ENCODE data around the gene ITGB5.

The ITGB5 gene

GRCh38 chr3:124761935-124762660 lies 125.1 kb downstream of the ITGB5 start:
- no peak for ATAC-seq
- TF ChIP-seq SNAI2 (CRISPR knock-in tag; IDR thresholded peaks at IDR 0.05) (no peak), ZC3H10 (CRISPR knock-in tag; IDR thresholded peaks at IDR 0.05) (no peak), ZFP30 (CRISPR knock-in tag; IDR thresholded peaks at IDR 0.05) (no peak), CREB5 (CRISPR knock-in tag; IDR thresholded peaks at IDR 0.05; ENCODE audit: low read depth) (no peak), GLIS3 (CRISPR knock-in tag; IDR thresholded peaks at IDR 0.05) (no peak), ZNF8 (CRISPR knock-in tag; IDR thresholded peaks at IDR 0.05) (no peak), BACH2 (CRISPR knock-in tag; IDR thresholded peaks at IDR 0.05; ENCODE audit: borderline replicate concordance) (no peak), OSR1 (CRISPR knock-in tag; IDR thresholded peaks at IDR 0.05) (no peak), RARB (CRISPR knock-in tag; IDR thresholded peaks at IDR 0.05) (no peak)

DNA sequence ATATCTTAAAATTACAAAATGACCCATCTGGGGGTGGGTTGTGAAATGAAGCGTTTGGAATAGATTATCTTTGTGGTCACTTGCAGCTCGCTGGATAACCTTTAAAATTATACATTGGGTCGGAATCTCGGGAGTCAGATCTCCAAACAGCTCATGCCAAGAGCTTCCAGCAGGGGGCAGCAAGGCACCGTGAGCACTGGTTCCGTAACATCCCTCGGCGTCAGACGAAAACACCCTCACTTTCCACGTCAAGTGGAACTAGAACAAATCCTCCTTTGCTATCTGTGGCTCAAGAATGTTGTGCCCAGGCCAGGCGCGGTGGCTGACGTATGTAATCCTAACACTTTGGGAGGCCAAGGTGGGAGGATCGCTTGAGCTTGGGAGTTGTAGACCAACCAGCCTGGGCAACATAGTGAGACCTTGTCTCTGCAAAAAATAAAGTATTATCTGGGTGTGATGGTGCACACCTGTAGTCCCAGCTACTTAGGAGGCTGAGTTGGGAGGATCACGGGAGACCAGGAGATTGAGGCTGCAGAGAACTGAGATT lies 125.8 kb downstream of the ITGB5 start:
- TF ChIP-seq OSR1 (CRISPR knock-in tag; IDR thresholded peaks at IDR 0.05) (no peak), ZNF565 (CRISPR knock-in tag; conservative IDR thresholded peaks at IDR 0.05; ENCODE audit: low read depth) (no peak), ISL1 (CRISPR knock-in tag; IDR thresholded peaks at IDR 0.05) (no peak), GLIS3 (CRISPR knock-in tag; IDR thresholded peaks at IDR 0.05) (no peak), RARB (CRISPR knock-in tag; IDR thresholded peaks at IDR 0.05) (no peak), ZNF8 (CRISPR knock-in tag; IDR thresholded peaks at IDR 0.05) (no peak), TSHZ2 (CRISPR knock-in tag; IDR thresholded peaks at IDR 0.05) (no peak), CSDC2 (CRISPR knock-in tag; IDR thresholded peaks at IDR 0.05) (no peak), CREB5 (CRISPR knock-in tag; IDR thresholded peaks at IDR 0.05; ENCODE audit: low read depth) (no peak), POU6F1 (CRISPR knock-in tag; IDR thresholded peaks at IDR 0.05; ENCODE audit: borderline replicate concordance, low read depth) (no peak), SNAI2 (CRISPR knock-in tag; IDR thresholded peaks at IDR 0.05) (no peak), ARNTL (CRISPR knock-in tag; IDR thresholded peaks at IDR 0.05; ENCODE audit: borderline replicate concordance, low read depth) (no peak), ZC3H10 (CRISPR knock-in tag; IDR thresholded peaks at IDR 0.05) (no peak), ZNF70 (CRISPR knock-in tag; IDR thresholded peaks at IDR 0.05) (no peak)
- TF ChIP-seq, protein P1, sequence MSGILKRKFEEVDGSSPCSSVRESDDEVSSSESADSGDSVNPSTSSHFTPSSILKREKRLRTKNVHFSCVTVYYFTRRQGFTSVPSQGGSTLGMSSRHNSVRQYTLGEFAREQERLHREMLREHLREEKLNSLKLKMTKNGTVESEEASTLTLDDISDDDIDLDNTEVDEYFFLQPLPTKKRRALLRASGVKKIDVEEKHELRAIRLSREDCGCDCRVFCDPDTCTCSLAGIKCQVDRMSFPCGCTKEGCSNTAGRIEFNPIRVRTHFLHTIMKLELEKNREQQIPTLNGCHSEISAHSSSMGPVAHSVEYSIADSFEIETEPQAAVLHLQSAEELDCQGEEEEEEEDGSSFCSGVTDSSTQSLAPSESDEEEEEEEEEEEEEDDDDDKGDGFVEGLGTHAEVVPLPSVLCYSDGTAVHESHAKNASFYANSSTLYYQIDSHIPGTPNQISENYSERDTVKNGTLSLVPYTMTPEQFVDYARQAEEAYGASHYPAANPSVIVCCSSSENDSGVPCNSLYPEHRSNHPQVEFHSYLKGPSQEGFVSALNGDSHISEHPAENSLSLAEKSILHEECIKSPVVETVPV (CRISPR knock-in tag; IDR thresholded peaks at IDR 0.05): no peak
- TF ChIP-seq, protein P2, sequence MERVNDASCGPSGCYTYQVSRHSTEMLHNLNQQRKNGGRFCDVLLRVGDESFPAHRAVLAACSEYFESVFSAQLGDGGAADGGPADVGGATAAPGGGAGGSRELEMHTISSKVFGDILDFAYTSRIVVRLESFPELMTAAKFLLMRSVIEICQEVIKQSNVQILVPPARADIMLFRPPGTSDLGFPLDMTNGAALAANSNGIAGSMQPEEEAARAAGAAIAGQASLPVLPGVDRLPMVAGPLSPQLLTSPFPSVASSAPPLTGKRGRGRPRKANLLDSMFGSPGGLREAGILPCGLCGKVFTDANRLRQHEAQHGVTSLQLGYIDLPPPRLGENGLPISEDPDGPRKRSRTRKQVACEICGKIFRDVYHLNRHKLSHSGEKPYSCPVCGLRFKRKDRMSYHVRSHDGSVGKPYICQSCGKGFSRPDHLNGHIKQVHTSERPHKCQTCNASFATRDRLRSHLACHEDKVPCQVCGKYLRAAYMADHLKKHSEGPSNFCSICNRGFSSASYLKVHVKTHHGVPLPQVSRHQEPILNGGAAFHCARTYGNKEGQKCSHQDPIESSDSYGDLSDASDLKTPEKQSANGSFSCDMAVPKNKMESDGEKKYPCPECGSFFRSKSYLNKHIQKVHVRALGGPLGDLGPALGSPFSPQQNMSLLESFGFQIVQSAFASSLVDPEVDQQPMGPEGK (CRISPR knock-in tag; IDR thresholded peaks at IDR 0.05; ENCODE audit: borderline replicate concordance): no peak
- peak; percentile 83 for ATAC-seq

Measured in SK-N-SH treated with all-trans-retinoic acid at 6 μM for 48 hours (cell line).